Measurements from ENCODE around the gene NPRL2. TPM values are rescaled to one million over a fixed set of nuclear protein-coding genes. Genes with fewer than 3 reads are reported as not detected.

NPRL2 gene
- total RNA-seq = 10 to 100 TPM; 19.1 to 28.5 (median 19.2) TPM
- polyA plus RNA-seq = 10 to 100 TPM; 16.8 to 22.2 (median 18.7) TPM

GRCh38 chr3:50350527-50351322, at the start of gene NPRL2, which contains the start of gene CYB561D2:
TSS of gene NPRL2 (minus strand) at chr3:50350775. CDS start at chr3:50350652, 123 bp downstream.
TSS of gene CYB561D2 (plus strand) at chr3:50350862. CDS start at chr3:50351434, 572 bp downstream.
- peak within 1 kb of the TSS; percentile 57 to 91 (median 82) for H3K4me3 ChIP-seq
- H3K36me3 ChIP-seq = peaks cover 14 to 46% (median 32%) of the 10 kb centered on the region in 4 donors
- peak within 1 kb of the TSS; percentile 86 to 96 (median 92) for H3K27ac ChIP-seq
- H3K4me1 ChIP-seq = peaks cover 0 to 39% (median 30%) of the 10 kb centered on the region in 4 donors
- intact Hi-C loops (cut with DNase I) = loop anchor here (10.0 kb wide), 1 partner anchor 1044 kb away; the partner anchor contains the start of gene RBM15B
- 1% methylated on average over 64 of the region's 64 CpGs for WGBS, 2 donors
- TF ChIP-seq POLR2AphosphoS5 (IDR thresholded peaks at IDR 0.05) (peak; percentile 83 to 91 (median 90)), EP300 (IDR thresholded peaks at IDR 0.05) (no peak), POLR2A (IDR thresholded peaks at IDR 0.05) (peak; percentile 10 to 78), CTCF (IDR thresholded peaks at IDR 0.05) (no peak)
- H3K9me3 ChIP-seq = no peaks in the 10 kb centered on the region
- no peaks in the 10 kb centered on the region for H3K27me3 ChIP-seq
- peak; percentile 98 for DNase-seq

- 82 to 90% methylated on average over 10 of the region's 10 CpGs for WGBS, 2 donors
- DNase-seq = no peak
- H3K4me3 ChIP-seq = no peak overlapping the region
- H3K9me3 ChIP-seq = no peaks in the 10 kb centered on the region
- H3K4me1 ChIP-seq = no peaks in the 10 kb centered on the region
- intact Hi-C loops (cut with DNase I) = no loop called here
- no peaks in the 10 kb centered on the region for H3K36me3 ChIP-seq
- H3K27ac ChIP-seq = no peak overlapping the region
- no peaks in the 10 kb centered on the region for H3K27me3 ChIP-seq
- TF ChIP-seq EP300 (IDR thresholded peaks at IDR 0.05) (no peak), POLR2A (IDR thresholded peaks at IDR 0.05) (no peak), POLR2AphosphoS5 (IDR thresholded peaks at IDR 0.05) (no peak), CTCF (IDR thresholded peaks at IDR 0.05) (no peak)
These were observed 45.9 kb upstream of the NPRL2 start for GRCh38 chr3:50396502-50396901.

- H3K36me3 ChIP-seq = no peaks in the 10 kb centered on the region
- H3K9me3 ChIP-seq = no peaks in the 10 kb centered on the region
- no peak for DNase-seq
- no peaks in the 10 kb centered on the region for H3K27me3 ChIP-seq
- 83 to 84% methylated on average over 10 of the region's 10 CpGs for WGBS, 2 donors
- TF ChIP-seq POLR2AphosphoS5 (IDR thresholded peaks at IDR 0.05) = no peak
- no peak for TF ChIP-seq EP300 (IDR thresholded peaks at IDR 0.05)
- no peak for TF ChIP-seq CTCF (IDR thresholded peaks at IDR 0.05)
- TF ChIP-seq POLR2A (IDR thresholded peaks at IDR 0.05) = no peak
- intact Hi-C loops (cut with DNase I) = no loop called here
- no peak overlapping the region for H3K4me3 ChIP-seq
- no peak overlapping the region for H3K27ac ChIP-seq
- peaks cover 0 to 3% (median 0%) of the 10 kb centered on the region in 4 donors for H3K4me1 ChIP-seq
These were observed 44.7 kb upstream of the NPRL2 start for GRCh38 chr3:50395070-50395860.

GRCh38 chr3:50393061-50393460, 42.5 kb upstream of the NPRL2 start:
- Histone ChIP-seq H3K4me1 (peaks cover 0 to 3% (median 0%) of the 10 kb centered on the region in 4 donors), H3K9me3 (no peaks in the 10 kb centered on the region), H3K36me3 (no peaks in the 10 kb centered on the region), H3K27me3 (no peaks in the 10 kb centered on the region), H3K4me3 (no peak overlapping the region), H3K27ac (no peak overlapping the region)
- TF ChIP-seq EP300 (IDR thresholded peaks at IDR 0.05) = no peak
- no peak for TF ChIP-seq POLR2A (IDR thresholded peaks at IDR 0.05)
- no peak for TF ChIP-seq POLR2AphosphoS5 (IDR thresholded peaks at IDR 0.05)
- TF ChIP-seq CTCF (IDR thresholded peaks at IDR 0.05) = no peak
- intact Hi-C loops (cut with DNase I) = no loop called here
- 81 to 87% methylated on average over 5 of the region's 5 CpGs for WGBS, 2 donors
- DNase-seq = no peak
